Measurements from ENCODE around the gene LIPG. TPM values are rescaled to one million over a fixed set of nuclear protein-coding genes. Genes with fewer than 3 reads are reported as not detected.

LIPG gene
- total RNA-seq, 1 experiment from 2014 or later: 8.4 TPM

DNA sequence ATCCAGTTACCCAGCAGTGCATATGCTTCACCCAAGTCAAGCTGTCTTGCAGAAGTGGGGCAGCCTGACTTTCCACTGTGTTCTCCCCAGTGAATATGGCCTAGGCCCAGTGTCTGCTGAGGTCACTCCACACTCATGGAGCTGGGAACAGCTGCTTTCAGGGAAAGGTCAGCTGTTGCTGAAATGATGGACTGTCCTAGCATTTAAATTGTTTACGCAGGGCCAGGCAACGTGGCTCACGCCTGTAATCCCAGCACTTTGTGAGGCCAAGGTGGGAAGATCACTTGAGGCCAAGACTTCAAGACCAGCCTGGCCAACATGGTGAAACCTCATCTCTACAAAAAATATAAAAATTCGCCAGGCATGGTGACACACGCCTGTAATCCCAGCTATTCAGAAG lies 86.5 kb downstream of the LIPG start:
- no TSS peak for BruUV-seq (replicated peaks)
- intact Hi-C loops (cut with micrococcal nuclease; ENCODE audit: unreplicated experiment): no loop called here
- no peak overlapping the region for H3K27ac ChIP-seq (ENCODE audit: low read depth, low read length, poor library complexity, severe bottlenecking)

More for the DNA sequence above, 86.5 kb downstream of the LIPG start:
- H3K36me3 ChIP-seq (ENCODE audit: insufficient read depth, low read length, poor library complexity, severe bottlenecking): no peaks in the 10 kb centered on the region
- POLR2A ChIA-PET (ENCODE audit: low non-redundant PET): no interaction called here
- CTCF ChIA-PET: interaction anchor here (0.6 kb wide), 1 partner anchor 11 kb away, joined by 3 read pairs; no protein-coding TSS in a partner anchor
- TF ChIP-seq, protein P1, sequence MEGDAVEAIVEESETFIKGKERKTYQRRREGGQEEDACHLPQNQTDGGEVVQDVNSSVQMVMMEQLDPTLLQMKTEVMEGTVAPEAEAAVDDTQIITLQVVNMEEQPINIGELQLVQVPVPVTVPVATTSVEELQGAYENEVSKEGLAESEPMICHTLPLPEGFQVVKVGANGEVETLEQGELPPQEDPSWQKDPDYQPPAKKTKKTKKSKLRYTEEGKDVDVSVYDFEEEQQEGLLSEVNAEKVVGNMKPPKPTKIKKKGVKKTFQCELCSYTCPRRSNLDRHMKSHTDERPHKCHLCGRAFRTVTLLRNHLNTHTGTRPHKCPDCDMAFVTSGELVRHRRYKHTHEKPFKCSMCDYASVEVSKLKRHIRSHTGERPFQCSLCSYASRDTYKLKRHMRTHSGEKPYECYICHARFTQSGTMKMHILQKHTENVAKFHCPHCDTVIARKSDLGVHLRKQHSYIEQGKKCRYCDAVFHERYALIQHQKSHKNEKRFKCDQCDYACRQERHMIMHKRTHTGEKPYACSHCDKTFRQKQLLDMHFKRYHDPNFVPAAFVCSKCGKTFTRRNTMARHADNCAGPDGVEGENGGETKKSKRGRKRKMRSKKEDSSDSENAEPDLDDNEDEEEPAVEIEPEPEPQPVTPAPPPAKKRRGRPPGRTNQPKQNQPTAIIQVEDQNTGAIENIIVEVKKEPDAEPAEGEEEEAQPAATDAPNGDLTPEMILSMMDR (conservative IDR thresholded peaks at IDR 0.05; ENCODE audit: low read depth, low read length): no peak
- TF ChIP-seq EZH2 (IDR thresholded peaks at IDR 0.05; ENCODE audit: borderline replicate concordance, low read depth, low read length, poor library complexity, severe bottlenecking): no peak
- no peak for DNase-seq (ENCODE audit: low spot score)
- no peaks in the 10 kb centered on the region for H3K9me3 ChIP-seq (ENCODE audit: low read depth, low read length, poor library complexity, severe bottlenecking)
- no peaks in the 10 kb centered on the region for H3K27me3 ChIP-seq (replicated peaks; ENCODE audit: insufficient read depth, low read depth, low read length, poor library complexity)
- H3K4me3 ChIP-seq (ENCODE audit: low read depth, low read length, poor library complexity, severe bottlenecking): no peak overlapping the region
- H3K4me1 ChIP-seq (ENCODE audit: insufficient read depth, low read length, poor library complexity, severe bottlenecking): no peaks in the 10 kb centered on the region

Other genes starting within 250 kb of the LIPG start
- 56.2 and 63.2 TPM in 2 replicates for gene DYM, start 101.4 kb upstream of the LIPG start, total RNA-seq (2021)
- gene C18orf32, start 74.8 kb upstream of the LIPG start, total RNA-seq (2021): 43.8 and 45.2 TPM in 2 replicates
- 1,734 and 1,770 TPM in 2 replicates for gene RPL17, start 69.6 kb upstream of the LIPG start, total RNA-seq (2021)